ENCODE measurements around the gene TBL3. TPM values are rescaled to one million over a fixed set of nuclear protein-coding genes. Genes with fewer than 3 reads are reported as not detected.

TBL3 gene
- total and polyA plus RNA-seq, 2 of the 8 experiments (the other 6 are each of a cell fraction or from before 2014, with no cell fraction given) = 65.8 to 137 TPM

DNA sequence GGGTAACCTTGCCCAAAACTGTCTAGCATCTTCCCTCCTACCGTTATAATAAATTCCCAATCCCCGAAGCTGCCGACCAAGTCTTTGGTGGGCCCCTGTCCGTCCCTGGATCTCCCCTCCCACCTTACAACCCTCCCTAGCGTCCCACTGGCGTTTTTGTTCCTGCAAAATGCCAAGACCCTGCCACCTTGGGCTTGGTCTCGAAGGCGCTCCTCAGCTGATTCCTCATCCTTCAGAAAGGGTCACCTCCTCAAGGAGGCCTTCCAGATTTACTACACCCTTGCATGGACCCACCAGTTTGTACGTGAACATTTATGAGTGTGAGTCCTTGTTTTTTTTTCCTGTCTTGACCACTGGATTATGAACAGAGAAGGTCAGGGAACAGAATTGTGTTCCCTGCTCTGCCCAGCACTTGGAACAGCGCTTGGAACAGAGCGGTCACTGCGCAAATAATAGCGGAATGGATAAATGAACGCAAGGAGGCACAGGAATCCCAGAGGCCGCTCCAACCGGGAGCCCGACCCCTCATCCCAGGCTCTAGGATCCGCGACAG is 11.2 kb downstream of the TBL3 start (continued):
- TF ChIP-seq SP4 (IDR thresholded peaks at IDR 0.05; ENCODE audit: low read length) (no peak), TEAD4 (IDR thresholded peaks at IDR 0.05; ENCODE audit: low read depth, low read length) (0 out of 2 replicates have a peak, but pooled peaks have one; percentile 6), BCL11A (IDR thresholded peaks at IDR 0.05; ENCODE audit: low read depth in 2 of 2, low read length in 2 of 2) (no peak), SP2 (IDR thresholded peaks at IDR 0.05; ENCODE audit: low read length) (no peak)

Measured in H1 (cell line).